Measurements from ENCODE around the gene WDCP. TPM values are rescaled to one million over a fixed set of nuclear protein-coding genes. Genes with fewer than 3 reads are reported as not detected.

WDCP gene
- polyA plus RNA-seq, 1 donor from 2014 or later: 15.7 TPM

DNA sequence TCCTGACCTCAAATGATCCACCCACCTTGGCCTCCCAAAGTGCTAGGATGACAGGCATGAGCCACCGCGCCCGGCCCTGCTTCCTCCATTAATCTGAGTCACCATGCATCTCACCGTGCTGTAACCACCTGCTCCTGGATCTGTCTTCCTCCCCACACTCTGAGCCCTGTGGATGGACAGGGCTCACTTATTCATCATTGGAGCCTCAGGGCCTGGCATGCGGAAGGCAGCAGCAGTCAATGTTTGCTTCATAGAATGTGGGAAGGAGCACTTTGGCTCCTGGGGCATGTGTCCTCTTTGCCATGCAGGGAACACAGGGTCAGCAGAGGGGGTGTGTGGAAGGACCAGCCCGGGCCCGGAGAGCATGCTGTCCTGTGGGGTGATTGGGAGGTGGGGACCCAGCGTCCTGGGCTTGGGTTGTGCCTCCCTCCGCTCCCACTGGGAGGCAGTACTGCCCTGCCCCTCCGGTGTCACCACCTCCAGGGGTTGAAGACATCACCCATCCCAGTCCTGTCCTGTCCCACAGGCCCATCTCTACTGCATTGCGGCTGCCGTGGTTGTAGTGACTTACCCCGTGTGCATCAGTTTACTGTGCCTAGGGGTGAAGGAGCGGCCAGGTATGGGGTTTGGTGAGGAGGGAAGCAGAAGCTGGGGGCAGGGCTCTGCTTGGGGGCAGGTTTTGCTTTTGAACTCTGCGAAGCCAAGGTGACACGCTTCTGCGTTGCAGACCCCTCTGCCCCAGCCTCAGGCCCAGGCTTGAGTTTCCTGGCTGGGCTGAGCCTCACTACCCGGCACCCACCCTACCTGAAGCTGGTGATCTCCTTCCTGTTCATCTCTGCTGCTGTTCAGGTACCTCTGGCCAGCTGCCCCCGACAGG lies 25.8 kb downstream of the WDCP start:
- Histone ChIP-seq H3K4me2 (ENCODE audit: low read length) (no peak overlapping the region), H2AFZ (ENCODE audit: low read depth, low read length) (no peak overlapping the region), H3K27me3 (ENCODE audit: insufficient read depth, low read depth, low read length) (no peaks in the 10 kb centered on the region), H3K9me3 (ENCODE audit: low read length) (no peaks in the 10 kb centered on the region), H3K9me2 (ENCODE audit: insufficient read depth, low read length) (no peaks in the 10 kb centered on the region), H3K4me3 (ENCODE audit: low read length) (no peak overlapping the region), H3F3A (ENCODE audit: insufficient read depth, low read length, poor library complexity, severe bottlenecking) (no peaks in the 10 kb centered on the region), H3K36me3 (ENCODE audit: insufficient read depth, low read length) (no peaks in the 10 kb centered on the region), H4K20me1 (ENCODE audit: insufficient read depth) (no peaks in the 10 kb centered on the region), H3K27ac (ENCODE audit: low read length) (no peak overlapping the region), H3K9ac (ENCODE audit: low read length) (no peak overlapping the region), H3K79me2 (replicated peaks; ENCODE audit: insufficient read depth, low read length) (no peaks in the 10 kb centered on the region)
- no peak for TF ChIP-seq EP300 (conservative IDR thresholded peaks at IDR 0.05; ENCODE audit: poor library complexity, severe bottlenecking)
- TF ChIP-seq EZH2 (IDR thresholded peaks at IDR 0.05; ENCODE audit: borderline replicate concordance, insufficient read depth, low read length, poor library complexity, severe bottlenecking): no peak
- TF ChIP-seq, protein P1, sequence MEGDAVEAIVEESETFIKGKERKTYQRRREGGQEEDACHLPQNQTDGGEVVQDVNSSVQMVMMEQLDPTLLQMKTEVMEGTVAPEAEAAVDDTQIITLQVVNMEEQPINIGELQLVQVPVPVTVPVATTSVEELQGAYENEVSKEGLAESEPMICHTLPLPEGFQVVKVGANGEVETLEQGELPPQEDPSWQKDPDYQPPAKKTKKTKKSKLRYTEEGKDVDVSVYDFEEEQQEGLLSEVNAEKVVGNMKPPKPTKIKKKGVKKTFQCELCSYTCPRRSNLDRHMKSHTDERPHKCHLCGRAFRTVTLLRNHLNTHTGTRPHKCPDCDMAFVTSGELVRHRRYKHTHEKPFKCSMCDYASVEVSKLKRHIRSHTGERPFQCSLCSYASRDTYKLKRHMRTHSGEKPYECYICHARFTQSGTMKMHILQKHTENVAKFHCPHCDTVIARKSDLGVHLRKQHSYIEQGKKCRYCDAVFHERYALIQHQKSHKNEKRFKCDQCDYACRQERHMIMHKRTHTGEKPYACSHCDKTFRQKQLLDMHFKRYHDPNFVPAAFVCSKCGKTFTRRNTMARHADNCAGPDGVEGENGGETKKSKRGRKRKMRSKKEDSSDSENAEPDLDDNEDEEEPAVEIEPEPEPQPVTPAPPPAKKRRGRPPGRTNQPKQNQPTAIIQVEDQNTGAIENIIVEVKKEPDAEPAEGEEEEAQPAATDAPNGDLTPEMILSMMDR (IDR thresholded peaks at IDR 0.05; ENCODE audit: poor library complexity, severe bottlenecking): no peak
- TF ChIP-seq RAD21 (conservative IDR thresholded peaks at IDR 0.05): no peak
- TF ChIP-seq TAF1 (IDR thresholded peaks at IDR 0.05; ENCODE audit: low read depth): no peak
- no peak for TF ChIP-seq SMC3 (conservative IDR thresholded peaks at IDR 0.05; ENCODE audit: poor library complexity)
- TF ChIP-seq, protein P2, sequence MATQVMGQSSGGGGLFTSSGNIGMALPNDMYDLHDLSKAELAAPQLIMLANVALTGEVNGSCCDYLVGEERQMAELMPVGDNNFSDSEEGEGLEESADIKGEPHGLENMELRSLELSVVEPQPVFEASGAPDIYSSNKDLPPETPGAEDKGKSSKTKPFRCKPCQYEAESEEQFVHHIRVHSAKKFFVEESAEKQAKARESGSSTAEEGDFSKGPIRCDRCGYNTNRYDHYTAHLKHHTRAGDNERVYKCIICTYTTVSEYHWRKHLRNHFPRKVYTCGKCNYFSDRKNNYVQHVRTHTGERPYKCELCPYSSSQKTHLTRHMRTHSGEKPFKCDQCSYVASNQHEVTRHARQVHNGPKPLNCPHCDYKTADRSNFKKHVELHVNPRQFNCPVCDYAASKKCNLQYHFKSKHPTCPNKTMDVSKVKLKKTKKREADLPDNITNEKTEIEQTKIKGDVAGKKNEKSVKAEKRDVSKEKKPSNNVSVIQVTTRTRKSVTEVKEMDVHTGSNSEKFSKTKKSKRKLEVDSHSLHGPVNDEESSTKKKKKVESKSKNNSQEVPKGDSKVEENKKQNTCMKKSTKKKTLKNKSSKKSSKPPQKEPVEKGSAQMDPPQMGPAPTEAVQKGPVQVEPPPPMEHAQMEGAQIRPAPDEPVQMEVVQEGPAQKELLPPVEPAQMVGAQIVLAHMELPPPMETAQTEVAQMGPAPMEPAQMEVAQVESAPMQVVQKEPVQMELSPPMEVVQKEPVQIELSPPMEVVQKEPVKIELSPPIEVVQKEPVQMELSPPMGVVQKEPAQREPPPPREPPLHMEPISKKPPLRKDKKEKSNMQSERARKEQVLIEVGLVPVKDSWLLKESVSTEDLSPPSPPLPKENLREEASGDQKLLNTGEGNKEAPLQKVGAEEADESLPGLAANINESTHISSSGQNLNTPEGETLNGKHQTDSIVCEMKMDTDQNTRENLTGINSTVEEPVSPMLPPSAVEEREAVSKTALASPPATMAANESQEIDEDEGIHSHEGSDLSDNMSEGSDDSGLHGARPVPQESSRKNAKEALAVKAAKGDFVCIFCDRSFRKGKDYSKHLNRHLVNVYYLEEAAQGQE (IDR thresholded peaks at IDR 0.05; ENCODE audit: borderline replicate concordance): no peak
- no peak for TF ChIP-seq POLR2AphosphoS5 (IDR thresholded peaks at IDR 0.05)
- TF ChIP-seq MXI1 (conservative IDR thresholded peaks at IDR 0.05; ENCODE audit: poor library complexity, severe bottlenecking): no peak

DNA sequence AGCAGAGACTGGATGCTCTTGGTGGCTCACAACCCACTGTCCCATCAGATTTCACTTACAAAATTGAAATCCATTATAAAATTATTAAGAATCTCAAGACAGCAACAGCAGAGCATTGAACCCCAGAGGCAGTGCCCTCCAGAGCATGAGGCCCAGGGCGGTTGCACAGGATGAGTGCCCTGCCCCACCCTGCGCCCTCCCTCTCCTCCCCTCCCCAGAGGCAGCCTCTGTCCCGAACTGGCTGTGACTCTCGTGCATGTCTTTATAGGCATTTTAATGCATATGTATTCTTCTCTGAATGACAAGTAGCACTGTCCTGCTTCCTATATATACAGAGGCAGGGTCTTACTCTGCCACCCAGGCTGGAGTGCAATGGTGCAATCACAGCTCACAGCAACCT lies 26.9 kb downstream of the WDCP start:
- no peak overlapping the region for H3K27ac ChIP-seq (ENCODE audit: low read length)
- no peaks in the 10 kb centered on the region for H3F3A ChIP-seq (ENCODE audit: insufficient read depth, low read length, poor library complexity, severe bottlenecking)
- no peak overlapping the region for H3K4me3 ChIP-seq (ENCODE audit: low read length)
- H3K36me3 ChIP-seq (ENCODE audit: insufficient read depth, low read length): no peaks in the 10 kb centered on the region
- H4K20me1 ChIP-seq (ENCODE audit: insufficient read depth): no peaks in the 10 kb centered on the region
- H3K9me3 ChIP-seq (ENCODE audit: low read length): no peaks in the 10 kb centered on the region
- no peaks in the 10 kb centered on the region for H3K79me2 ChIP-seq (replicated peaks; ENCODE audit: insufficient read depth, low read length)
- H3K9me2 ChIP-seq (ENCODE audit: insufficient read depth, low read length): no peaks in the 10 kb centered on the region
- TF ChIP-seq RAD21 (conservative IDR thresholded peaks at IDR 0.05) (no peak), TAF1 (IDR thresholded peaks at IDR 0.05; ENCODE audit: low read depth) (no peak), SMC3 (conservative IDR thresholded peaks at IDR 0.05; ENCODE audit: poor library complexity) (no peak), EZH2 (IDR thresholded peaks at IDR 0.05; ENCODE audit: borderline replicate concordance, insufficient read depth, low read length, poor library complexity, severe bottlenecking) (no peak), MXI1 (conservative IDR thresholded peaks at IDR 0.05; ENCODE audit: poor library complexity, severe bottlenecking) (no peak), EP300 (conservative IDR thresholded peaks at IDR 0.05; ENCODE audit: poor library complexity, severe bottlenecking) (no peak), POLR2AphosphoS5 (IDR thresholded peaks at IDR 0.05) (no peak)
- TF ChIP-seq, protein P2 (IDR thresholded peaks at IDR 0.05; ENCODE audit: borderline replicate concordance): no peak
- TF ChIP-seq, protein P1 (IDR thresholded peaks at IDR 0.05; ENCODE audit: poor library complexity, severe bottlenecking): no peak
- H3K9ac ChIP-seq (ENCODE audit: low read length): no peak overlapping the region
- H3K4me2 ChIP-seq (ENCODE audit: low read length): no peak overlapping the region
- no peak overlapping the region for H2AFZ ChIP-seq (ENCODE audit: low read depth, low read length)
- no peaks in the 10 kb centered on the region for H3K27me3 ChIP-seq (ENCODE audit: insufficient read depth, low read depth, low read length)
